Adrenal gland (tissue), 12 donors: ENCODE data around the gene SLC22A17. TPM values are rescaled to one million over a fixed set of nuclear protein-coding genes. Genes with fewer than 3 reads are reported as not detected.

Experiments used
- DNase-seq, 7 donors: peaks; one replicate each; pipeline ENCODE4 v3.0.0-alpha.2; 2019 to 2020
- H3K27ac ChIP-seq, 5 donors: fragments of 200-600 bp; sonication (generic) in 4 of 5; 1 replicate in 3 of 5; 2 replicates in 2 of 5; pipeline versions ENCODE4 v1.5.1 to v1.8.0; 2016 to 2020; ENCODE audit warnings: mild to moderate bottlenecking in 1 of 5
- H3K27me3 ChIP-seq: fragments of 200-600 bp; 2 replicates; pipeline ENCODE4 v1.8.0; 2021
- H3K36me3 ChIP-seq, 2 donors: fragments of 200-600 bp; replicated peaks in 1 of 2; 1 replicate in 1 of 2; 2 replicates in 1 of 2; pipeline versions ENCODE4 v1.5.1 to v1.8.0; 2018 to 2022
- H3K4me1 ChIP-seq, 2 donors: fragments of 200-600 bp; replicated peaks in 1 of 2; 1 replicate in 1 of 2; 2 replicates in 1 of 2; pipeline versions ENCODE4 v1.5.1 to v1.8.0; 2018 to 2021
- H3K4me3 ChIP-seq, 4 donors: fragments of 200-600 bp; sonication (generic) in 3 of 4; one replicate each; pipeline ENCODE4 v1.5.1; 2016 to 2018
- H3K9me3 ChIP-seq, 3 donors: fragments of 200-600 bp; sonication (generic) in 1 of 3; replicated peaks in 1 of 3; 1 replicate in 2 of 3; 2 replicates in 1 of 3; pipeline versions ENCODE4 v1.5.1 to v1.8.0; 2016 to 2021
- POLR2A ChIP-seq, 2 donors: fragments of 450-650 bp; IDR thresholded peaks; one replicate each; pipeline ENCODE4 v1.6.1; 2017; ENCODE audit warnings: antibody characterized with exemption in 2 of 2, mild to moderate bottlenecking in 2 of 2, moderate library complexity in 1 of 2
- WGBS, 4 donors: extraction: QIAGEN DNeasy Blood & Tissue Kit in 2 of 4; methylation state at CpG; one replicate each; pipeline versions ENCODE4 v1.1.5 to v1.1.7; 2013 to 2017; 5-methylcytosine and 5-hydroxymethylcytosine counted together
- intact Hi-C, 2 donors: fragments of 100-400 bp; cut with DNase I; formaldehyde crosslinking; loops; one replicate each; pipeline versions ENCODE4 v1.14.1 to v1.15.0; 2022 to 2023
- polyA plus RNA-seq, 3 donors: library from polyadenylated mRNA; stranded (reverse); fragments of 200-250 nt in 2 of 3; fragments of 350-450 nt in 1 of 3; fragmentation: Illumina TruSeq in 1 of 3; extraction: RNeasy Lipid Tissue Mini Kit (QIAGEN cat#74804) in 1 of 3; gene quantifications; one replicate each; pipeline ENCODE4 v1.2.3, GENCODE V29; 2013 to 2014
- total RNA-seq, 9 donors: library from RNA; depleted of rRNA in 4 of 9; stranded (reverse); fragments of >200 nt in 4 of 9; fragments of 120-200 nt in 1 of 9; fragmentation: NEBNext Ultra II Directional in 1 of 9; extraction: Animal tissue kit (Norgen Biotek cat#: 25700) in 1 of 9; gene quantifications; one replicate each; pipeline versions ENCODE4 v1.1.0 to v1.2.4, GENCODE V29; 2013 to 2023
- TF ChIP-seq, protein P1 (sequence below), 6 experiments: fragments of 450-650 bp in 4 of 6; fragments of 200-600 bp in 2 of 6; sonication (generic) in 1 of 6; IDR thresholded peaks; 1 replicate in 5 of 6; 2 replicates in 1 of 6; pipeline versions ENCODE4 v1.5.1 to v1.8.0; 2016 to 2021; ENCODE audit warnings: antibody characterized with exemption in 6 of 6, mild to moderate bottlenecking in 2 of 6, moderate library complexity in 1 of 6
- donor health status: healthy with polysubstance abuse.
- donor health status: Bipolar disorder and iron deficiency.
- donor health status: DM: yes; HTN: yes; CAD: no.
- donor health status: DM: no; HTN: no; CAD: no.
- donor health status: DM: no; HTN: no; CAD: no.
- donor health status: DM: yes; HTN: yes; CAD: no.

SLC22A17 gene
- total and polyA plus RNA-seq, 12 donors, result 8.4 to 121 (median 25.0) TPM

DNA sequence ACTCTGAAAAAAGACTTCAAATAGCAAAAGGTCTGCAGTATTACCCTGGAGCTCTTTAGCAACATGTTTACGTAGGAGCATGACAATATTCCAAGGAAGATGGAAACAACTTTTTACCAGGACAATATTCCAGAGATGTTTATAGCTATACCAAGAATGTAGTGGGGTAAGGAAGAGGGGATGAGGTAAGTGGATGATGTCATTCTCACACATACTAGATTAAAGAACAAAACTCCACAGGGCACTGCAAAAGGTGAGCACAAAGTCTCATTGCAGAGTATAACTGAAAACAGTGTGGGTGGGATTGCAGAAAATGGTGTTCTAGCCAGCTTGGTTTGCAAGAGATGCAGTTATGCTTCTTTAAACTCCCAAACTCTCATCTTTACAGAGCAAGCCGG is 32.6 kb upstream of the SLC22A17 start:
- TF ChIP-seq POLR2A (IDR thresholded peaks at IDR 0.05), result no peak
- TF ChIP-seq, protein P1, sequence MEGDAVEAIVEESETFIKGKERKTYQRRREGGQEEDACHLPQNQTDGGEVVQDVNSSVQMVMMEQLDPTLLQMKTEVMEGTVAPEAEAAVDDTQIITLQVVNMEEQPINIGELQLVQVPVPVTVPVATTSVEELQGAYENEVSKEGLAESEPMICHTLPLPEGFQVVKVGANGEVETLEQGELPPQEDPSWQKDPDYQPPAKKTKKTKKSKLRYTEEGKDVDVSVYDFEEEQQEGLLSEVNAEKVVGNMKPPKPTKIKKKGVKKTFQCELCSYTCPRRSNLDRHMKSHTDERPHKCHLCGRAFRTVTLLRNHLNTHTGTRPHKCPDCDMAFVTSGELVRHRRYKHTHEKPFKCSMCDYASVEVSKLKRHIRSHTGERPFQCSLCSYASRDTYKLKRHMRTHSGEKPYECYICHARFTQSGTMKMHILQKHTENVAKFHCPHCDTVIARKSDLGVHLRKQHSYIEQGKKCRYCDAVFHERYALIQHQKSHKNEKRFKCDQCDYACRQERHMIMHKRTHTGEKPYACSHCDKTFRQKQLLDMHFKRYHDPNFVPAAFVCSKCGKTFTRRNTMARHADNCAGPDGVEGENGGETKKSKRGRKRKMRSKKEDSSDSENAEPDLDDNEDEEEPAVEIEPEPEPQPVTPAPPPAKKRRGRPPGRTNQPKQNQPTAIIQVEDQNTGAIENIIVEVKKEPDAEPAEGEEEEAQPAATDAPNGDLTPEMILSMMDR (IDR thresholded peaks at IDR 0.05), result no peak
- Histone ChIP-seq H3K4me1 (no peaks in the 10 kb centered on the region), H3K27ac (no peak overlapping the region), H3K4me3 (no peak overlapping the region), H3K9me3 (no peaks in the 10 kb centered on the region), H3K27me3 (no peaks in the 10 kb centered on the region), H3K36me3 (no peaks in the 10 kb centered on the region)
- no peak for DNase-seq
- WGBS, 4 donors, result 80 to 87% (median 84%) methylated on average over 2 of the region's 2 CpGs
- intact Hi-C loops, result no loop called here

DNA sequence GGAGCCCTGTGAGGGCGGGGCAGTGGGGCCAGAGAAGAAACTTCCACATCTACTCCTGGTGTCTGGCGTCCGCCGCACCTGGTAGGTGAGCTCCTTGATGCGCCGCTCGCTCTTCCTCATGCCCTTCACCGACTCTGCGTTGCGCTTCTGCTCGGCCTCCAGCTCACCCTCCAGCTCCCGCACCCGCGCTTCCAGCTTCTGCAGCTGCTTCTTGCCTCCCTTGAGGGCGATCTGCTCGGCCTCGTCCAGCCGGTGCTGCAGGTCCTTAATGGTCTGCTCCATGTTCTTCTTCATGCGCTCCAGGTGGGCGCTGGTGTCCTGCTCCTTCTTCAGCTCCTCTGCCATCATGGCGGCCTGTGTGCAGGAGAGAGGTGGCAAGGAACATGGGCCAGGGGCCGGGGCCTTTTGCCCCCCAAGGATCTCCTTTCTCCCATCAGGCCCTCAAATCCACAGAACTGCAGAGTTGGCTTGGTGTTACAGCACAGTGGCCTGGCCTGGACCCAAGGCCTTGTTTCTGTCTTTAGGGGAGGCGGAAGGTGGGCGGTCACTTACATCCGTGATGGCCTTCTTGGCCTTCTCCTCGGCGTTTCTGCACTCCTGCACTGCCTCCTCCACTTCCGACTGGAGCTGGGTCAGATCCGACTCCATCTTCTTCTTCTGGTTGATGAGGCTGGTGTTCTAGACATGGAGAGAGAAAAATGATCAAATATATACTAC is 31.8 kb upstream of the SLC22A17 start:
- no peaks in the 10 kb centered on the region for H3K9me3 ChIP-seq
- DNase-seq, result no peak
- 86 to 92% (median 89%) methylated on average over 29 of the region's 29 CpGs for WGBS, 4 donors
- H3K4me1 ChIP-seq, result no peaks in the 10 kb centered on the region
- intact Hi-C loops, result no loop called here
- no peak overlapping the region for H3K4me3 ChIP-seq
- TF ChIP-seq, protein P1 (IDR thresholded peaks at IDR 0.05), result no peak
- no peak overlapping the region for H3K27ac ChIP-seq
- H3K27me3 ChIP-seq, result no peaks in the 10 kb centered on the region
- H3K36me3 ChIP-seq, result no peaks in the 10 kb centered on the region

DNA sequence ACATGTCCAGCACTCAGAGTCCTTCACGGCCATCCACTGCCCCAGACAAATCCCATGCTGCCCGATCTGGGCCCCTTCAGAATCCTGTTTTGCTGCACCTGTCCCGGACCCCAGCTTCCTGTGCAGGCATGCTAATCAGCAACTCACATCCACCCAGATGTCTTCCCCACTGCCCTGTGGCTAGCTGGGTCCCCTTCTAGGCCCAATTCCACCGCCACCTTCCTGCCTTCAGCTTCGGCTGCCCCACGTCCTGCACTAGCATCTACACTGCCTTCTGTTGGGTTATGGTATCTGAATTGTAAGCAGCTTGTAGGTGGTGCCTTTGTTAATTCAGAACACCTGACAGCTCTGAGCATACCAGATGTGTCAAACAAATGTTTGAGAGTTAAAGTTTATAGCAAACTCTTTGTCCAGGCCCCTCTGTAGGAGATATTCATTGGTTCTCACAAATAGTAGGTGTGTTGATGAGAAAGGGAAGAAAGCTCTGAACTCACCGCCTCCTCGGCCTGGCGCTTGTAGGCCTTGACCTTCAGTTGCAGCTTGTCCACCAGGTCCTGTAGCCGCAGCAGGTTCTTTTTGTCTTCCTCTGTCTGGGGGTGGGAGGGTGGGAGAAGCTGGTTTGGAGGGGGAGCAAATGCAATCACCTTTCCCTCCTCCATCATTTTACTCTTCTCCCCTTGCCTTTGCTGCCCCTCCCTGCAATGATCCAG is 30.2 kb upstream of the SLC22A17 start:
- no peaks in the 10 kb centered on the region for H3K4me1 ChIP-seq
- no peak overlapping the region for H3K4me3 ChIP-seq
- no peaks in the 10 kb centered on the region for H3K27me3 ChIP-seq
- H3K9me3 ChIP-seq, result no peaks in the 10 kb centered on the region
- DNase-seq, result no peak
- no peaks in the 10 kb centered on the region for H3K36me3 ChIP-seq
- WGBS, 4 donors, result 59 to 74% (median 67%) methylated on average over 10 of the region's 10 CpGs
- intact Hi-C loops, result no loop called here
- TF ChIP-seq, protein P1 (IDR thresholded peaks at IDR 0.05), result no peak
- TF ChIP-seq POLR2A (IDR thresholded peaks at IDR 0.05), result no peak
- no peak overlapping the region for H3K27ac ChIP-seq

DNA sequence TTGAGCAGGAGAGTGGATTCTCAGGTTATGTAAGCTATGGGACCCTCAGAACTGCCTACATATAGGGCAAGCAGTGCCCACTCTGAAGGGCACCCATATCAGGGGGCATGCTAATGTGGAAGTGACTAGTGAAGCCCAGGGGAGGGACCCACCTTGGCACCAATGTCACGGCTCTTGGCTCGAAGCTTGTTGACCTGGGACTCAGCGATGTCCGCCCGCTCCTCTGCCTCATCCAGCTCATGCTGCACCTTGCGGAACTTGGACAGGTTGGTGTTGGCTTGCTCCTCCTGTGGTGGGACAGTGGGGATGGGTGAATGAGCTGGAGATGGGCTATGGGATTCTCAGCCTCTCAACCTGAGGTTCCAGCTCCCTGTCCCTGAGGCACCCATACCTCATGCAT is 29.6 kb upstream of the SLC22A17 start:
- intact Hi-C loops, result no loop called here
- 80 to 94% (median 86%) methylated on average over 1 to 6 of the region's 6 CpGs for WGBS, 4 donors
- H3K4me3 ChIP-seq, result no peak overlapping the region
- TF ChIP-seq POLR2A (IDR thresholded peaks at IDR 0.05), result no peak
- TF ChIP-seq, protein P1 (IDR thresholded peaks at IDR 0.05), result no peak
- H3K4me1 ChIP-seq, result no peaks in the 10 kb centered on the region
- no peak overlapping the region for H3K27ac ChIP-seq
- H3K9me3 ChIP-seq, result no peaks in the 10 kb centered on the region
- no peaks in the 10 kb centered on the region for H3K27me3 ChIP-seq
- no peaks in the 10 kb centered on the region for H3K36me3 ChIP-seq
- no peak for DNase-seq
